Measurements from ENCODE around the gene RRH.
"Not testable (repeated sequence)": the region's sequence is repeated elsewhere in the genome, so short reads cannot be mapped to it uniquely, and the experiment has no call there.

The RRH gene

GRCh38 chr4:109859426-109860300, 31.9 kb downstream of the RRH start:
- H3K4me1 ChIP-seq, result peaks cover 10% of the 10 kb centered on the region
- H3K27me3 ChIP-seq (ENCODE audit: low read depth); H3K36me3 ChIP-seq (replicated peaks); H3K9me3 ChIP-seq; DNase-seq (ENCODE audit: low spot score in 2 of 2); in situ Hi-C loops (cut with MboI; ENCODE audit: low sequenced_read_pairs); H3K4me3 ChIP-seq: not testable (repeated sequence)

GRCh38 chr4:109861271-109861670, 33.5 kb downstream of the RRH start:
- H3K9me3 ChIP-seq, result no peaks in the 10 kb centered on the region
- H3K4me3 ChIP-seq, result no peak overlapping the region
- H3K36me3 ChIP-seq (replicated peaks), result no peaks in the 10 kb centered on the region
- H3K4me1 ChIP-seq, result peaks cover 10% of the 10 kb centered on the region
- H3K27me3 ChIP-seq (ENCODE audit: low read depth), result no peaks in the 10 kb centered on the region
- in situ Hi-C loops (cut with MboI; ENCODE audit: low sequenced_read_pairs), result no loop called here
- no peak for DNase-seq (ENCODE audit: low spot score in 2 of 2)

- no peaks in the 10 kb centered on the region for H3K27me3 ChIP-seq (ENCODE audit: low read depth)
- no peaks in the 10 kb centered on the region for H3K36me3 ChIP-seq (replicated peaks)
- no peaks in the 10 kb centered on the region for H3K9me3 ChIP-seq
- H3K4me1 ChIP-seq, result peaks cover 10% of the 10 kb centered on the region
- in situ Hi-C loops (cut with MboI; ENCODE audit: low sequenced_read_pairs), result no loop called here
- no peak overlapping the region for H3K4me3 ChIP-seq
- peak; percentile 37 to 97 for DNase-seq (ENCODE audit: low spot score in 2 of 2)
These were observed 34.2 kb downstream of the RRH start for GRCh38 chr4:109861916-109862511.

- no peaks in the 10 kb centered on the region for H3K27me3 ChIP-seq (ENCODE audit: low read depth)
- H3K36me3 ChIP-seq (replicated peaks), result no peaks in the 10 kb centered on the region
- H3K4me3 ChIP-seq, result no peak overlapping the region
- H3K9me3 ChIP-seq, result no peaks in the 10 kb centered on the region
- peaks cover 10% of the 10 kb centered on the region for H3K4me1 ChIP-seq
- DNase-seq (ENCODE audit: low spot score in 2 of 2), result no peak
- in situ Hi-C loops (cut with MboI; ENCODE audit: low sequenced_read_pairs), result no loop called here
These were observed 36.4 kb downstream of the RRH start for GRCh38 chr4:109864134-109864533.

GRCh38 chr4:109870061-109870460, 42.3 kb downstream of the RRH start:
- H3K27me3 ChIP-seq (ENCODE audit: low read depth), result no peaks in the 10 kb centered on the region
- DNase-seq (ENCODE audit: low spot score in 2 of 2), result no peak
- no peaks in the 10 kb centered on the region for H3K4me1 ChIP-seq
- H3K9me3 ChIP-seq, result no peaks in the 10 kb centered on the region
- in situ Hi-C loops (cut with MboI; ENCODE audit: low sequenced_read_pairs), result no loop called here
- H3K36me3 ChIP-seq (replicated peaks), result no peaks in the 10 kb centered on the region
- H3K4me3 ChIP-seq, result no peak overlapping the region

- Histone ChIP-seq H3K9me3 (no peaks in the 10 kb centered on the region), H3K27me3 (ENCODE audit: low read depth) (no peaks in the 10 kb centered on the region), H3K36me3 (replicated peaks) (no peaks in the 10 kb centered on the region), H3K4me1 (no peaks in the 10 kb centered on the region), H3K4me3 (no peak overlapping the region)
- DNase-seq (ENCODE audit: low spot score in 2 of 2), result no peak
- in situ Hi-C loops (cut with MboI; ENCODE audit: low sequenced_read_pairs), result no loop called here
These were observed 44.3 kb downstream of the RRH start for GRCh38 chr4:109872065-109872464.

- DNase-seq (ENCODE audit: low spot score in 2 of 2), result no peak
- H3K27me3 ChIP-seq (ENCODE audit: low read depth), result no peaks in the 10 kb centered on the region
- no peaks in the 10 kb centered on the region for H3K9me3 ChIP-seq
- in situ Hi-C loops (cut with MboI; ENCODE audit: low sequenced_read_pairs), result no loop called here
- no peaks in the 10 kb centered on the region for H3K4me1 ChIP-seq
- H3K4me3 ChIP-seq, result no peak overlapping the region
- H3K36me3 ChIP-seq (replicated peaks), result no peaks in the 10 kb centered on the region
These were observed 45.3 kb downstream of the RRH start for GRCh38 chr4:109872950-109873656.

GRCh38 chr4:109873791-109874514, 46.2 kb downstream of the RRH start:
- Histone ChIP-seq H3K36me3 (replicated peaks) (no peaks in the 10 kb centered on the region), H3K4me1 (no peaks in the 10 kb centered on the region), H3K9me3 (no peaks in the 10 kb centered on the region), H3K4me3 (no peak overlapping the region), H3K27me3 (ENCODE audit: low read depth) (no peaks in the 10 kb centered on the region)
- in situ Hi-C loops (cut with MboI; ENCODE audit: low sequenced_read_pairs), result no loop called here
- DNase-seq (ENCODE audit: low spot score in 2 of 2), result no peak

GRCh38 chr4:109875106-109875505, 47.3 kb downstream of the RRH start:
- no peak for DNase-seq (ENCODE audit: low spot score in 2 of 2)
- H3K36me3 ChIP-seq (replicated peaks), result no peaks in the 10 kb centered on the region
- in situ Hi-C loops (cut with MboI; ENCODE audit: low sequenced_read_pairs), result no loop called here
- no peaks in the 10 kb centered on the region for H3K27me3 ChIP-seq (ENCODE audit: low read depth)
- no peak overlapping the region for H3K4me3 ChIP-seq
- no peaks in the 10 kb centered on the region for H3K4me1 ChIP-seq
- no peaks in the 10 kb centered on the region for H3K9me3 ChIP-seq

- H3K9me3 ChIP-seq; H3K27me3 ChIP-seq (ENCODE audit: low read depth); H3K4me1 ChIP-seq; in situ Hi-C loops (cut with MboI; ENCODE audit: low sequenced_read_pairs); H3K36me3 ChIP-seq (replicated peaks); H3K4me3 ChIP-seq; DNase-seq (ENCODE audit: low spot score in 2 of 2): not testable (repeated sequence)
These were observed 47.8 kb downstream of the RRH start for GRCh38 chr4:109875553-109875952.

GRCh38 chr4:109876634-109877265, 49.0 kb downstream of the RRH start:
- Histone ChIP-seq H3K36me3 (replicated peaks) (no peaks in the 10 kb centered on the region), H3K4me3 (no peak overlapping the region)
- no peak for DNase-seq (ENCODE audit: low spot score in 2 of 2)

GRCh38 chr4:109877400-109877799, 49.6 kb downstream of the RRH start:
- Histone ChIP-seq H3K27me3 (ENCODE audit: low read depth) (no peaks in the 10 kb centered on the region), H3K4me1 (no peaks in the 10 kb centered on the region), H3K36me3 (replicated peaks) (no peaks in the 10 kb centered on the region), H3K9me3 (no peaks in the 10 kb centered on the region), H3K4me3 (no peak overlapping the region)
- DNase-seq (ENCODE audit: low spot score in 2 of 2), result no peak
- in situ Hi-C loops (cut with MboI; ENCODE audit: low sequenced_read_pairs), result no loop called here

More at GRCh38 chr4:109876634-109877265, 49.0 kb downstream of the RRH start:
- H3K4me1 ChIP-seq, result no peaks in the 10 kb centered on the region
- in situ Hi-C loops (cut with MboI; ENCODE audit: low sequenced_read_pairs), result no loop called here
- H3K9me3 ChIP-seq, result no peaks in the 10 kb centered on the region
- no peaks in the 10 kb centered on the region for H3K27me3 ChIP-seq (ENCODE audit: low read depth)

GRCh38 chr4:109878355-109878754, 50.6 kb downstream of the RRH start:
- in situ Hi-C loops (cut with MboI; ENCODE audit: low sequenced_read_pairs), result no loop called here
- H3K4me1 ChIP-seq, result no peaks in the 10 kb centered on the region
- H3K9me3 ChIP-seq, result no peaks in the 10 kb centered on the region

More at GRCh38 chr4:109878355-109878754, 50.6 kb downstream of the RRH start:
- DNase-seq (ENCODE audit: low spot score in 2 of 2), result no peak
- Histone ChIP-seq H3K4me3 (no peak overlapping the region), H3K36me3 (replicated peaks) (no peaks in the 10 kb centered on the region), H3K27me3 (ENCODE audit: low read depth) (no peaks in the 10 kb centered on the region)

All from HAP-1 (cell line).